AG04450 (cell line): ENCODE results near the gene CYFIP1. TPM values are rescaled to one million over a fixed set of nuclear protein-coding genes. Genes with fewer than 3 reads are reported as not detected.

Experiments
- CTCF ChIA-PET: fragments of 300-600, 350-600 bp; formaldehyde crosslinking; extraction: SDS; loops from one replicate; lab custom pipeline; 2022; ENCODE audit warnings: antibody characterized with exemption, inconsistent platforms; lab: Charles Lee
- POLR2A ChIA-PET: fragments of 350-600 bp; formaldehyde crosslinking; extraction: SDS; loops from one replicate; lab custom pipeline; 2021; ENCODE audit warnings: antibody characterized with exemption, inconsistent platforms; lab: Yijun Ruan, JAX
- DNase-seq: peaks from one replicate; pipeline ENCODE4 v3.0.0-alpha.2; 2011; ENCODE audit warnings: low read depth, low spot score
- H3K27ac ChIP-seq: one replicate; pipeline ENCODE4 v1.5.1; 2012; ENCODE audit warnings: low read depth, low read length, control low read depth
- H3K27me3 ChIP-seq: one replicate; pipeline ENCODE4 v1.6.0; 2012; ENCODE audit warnings: low read length; ENCODE audit not compliant: control insufficient read depth, insufficient read depth
- H3K4me3 ChIP-seq: 2 replicates; pipeline ENCODE4 v1.5.1; 2011; ENCODE audit warnings: mild to moderate bottlenecking, low read depth, low read length, control low read depth
- H3K9me3 ChIP-seq: 2 replicates; pipeline ENCODE4 v1.5.1; 2012; ENCODE audit warnings: low read length; ENCODE audit not compliant: control insufficient read depth, insufficient read depth
- CTCF ChIP-seq: IDR thresholded peaks from 2 replicates; pipeline ENCODE4 v1.5.1; 2011; ENCODE audit warnings: low read depth, low read length, control low read depth, inconsistent platforms
- polyA plus RNA-seq: library from polyadenylated mRNA; depleted of rRNA; stranded (reverse); fragments of >200 nt; gene quantifications from 2 replicates; pipeline ENCODE4 v1.2.3, GENCODE V29; 2011

Gene CYFIP1
- polyA plus RNA-seq, 1 experiment: 70.9 TPM

GRCh38 chr15:22931784-22932536 lies 48.2 kb downstream of the CYFIP1 start:
- H3K9me3 ChIP-seq: no peaks in the 10 kb centered on the region; the same call in 1 of the 2 replicates
- no peak for DNase-seq
- POLR2A ChIA-PET: no interaction called here
- no peak for TF ChIP-seq CTCF
- H3K27me3 ChIP-seq: no peaks in the 10 kb centered on the region
- CTCF ChIA-PET: no interaction called here
- no peak overlapping the region for H3K4me3 ChIP-seq
- H3K27ac ChIP-seq: no peak overlapping the region

GRCh38 chr15:22930782-22931484 lies 49.2 kb downstream of the CYFIP1 start:
- CTCF ChIA-PET: no interaction called here
- DNase-seq: no peak
- no peaks in the 10 kb centered on the region; the same call in 1 of the 2 replicates for H3K9me3 ChIP-seq
- no peaks in the 10 kb centered on the region for H3K27me3 ChIP-seq
- no peak overlapping the region for H3K4me3 ChIP-seq
- POLR2A ChIA-PET: no interaction called here
- TF ChIP-seq CTCF: no peak
- no peak overlapping the region for H3K27ac ChIP-seq

GRCh38 chr15:22927761-22928160 lies 52.4 kb downstream of the CYFIP1 start:
- H3K4me3 ChIP-seq: no peak overlapping the region
- no peaks in the 10 kb centered on the region; the same call in 1 of the 2 replicates for H3K9me3 ChIP-seq
- ChIA-PET POLR2A (no interaction called here), CTCF (no interaction called here)
- H3K27ac ChIP-seq: no peak overlapping the region
- no peak for DNase-seq
- TF ChIP-seq CTCF: no peak
- no peaks in the 10 kb centered on the region for H3K27me3 ChIP-seq

- no peak overlapping the region for H3K27ac ChIP-seq
- H3K27me3 ChIP-seq: no peaks in the 10 kb centered on the region
- POLR2A ChIA-PET: interaction anchor here (1.1 kb wide), 1 partner anchor 38 kb away, joined by 3 read pairs; no protein-coding TSS in a partner anchor
- no peak for TF ChIP-seq CTCF
- no peak overlapping the region for H3K4me3 ChIP-seq
- CTCF ChIA-PET: no interaction called here
- no peak for DNase-seq
- H3K9me3 ChIP-seq: no peaks in the 10 kb centered on the region
Observed at GRCh38 chr15:22925875-22926274, 54.3 kb downstream of the CYFIP1 start.

GRCh38 chr15:22922003-22922402 lies 58.2 kb downstream of the CYFIP1 start:
- Histone ChIP-seq H3K27me3 (no peaks in the 10 kb centered on the region), H3K9me3 (peaks cover 9% of the 10 kb centered on the region; the same call in 1 of the 2 replicates), H3K27ac (no peak overlapping the region), H3K4me3 (no peak overlapping the region)
- TF ChIP-seq CTCF: no peak
- CTCF ChIA-PET: no interaction called here
- POLR2A ChIA-PET: no interaction called here
- no peak for DNase-seq
